Trophoblast cell (in vitro differentiated cells and primary cell): ENCODE results near the gene MFRP.

Source experiments
- DNase-seq, 2 donors: peaks; one replicate each; pipeline ENCODE4 v3.0.0-alpha.2; 2016
- H2AFZ ChIP-seq: 2 replicates; pipeline ENCODE4 v1.6.1; 2013; ENCODE audit warnings: low read length, moderate library complexity, mild to moderate bottlenecking; ENCODE audit not compliant: insufficient read depth, poor library complexity
- H2AK5ac ChIP-seq: 2 replicates; pipeline ENCODE4 v1.6.1; 2013; ENCODE audit warnings: mild to moderate bottlenecking, low read length
- H2BK120ac ChIP-seq: 2 replicates; pipeline ENCODE4 v1.6.1; 2013; ENCODE audit warnings: low read length, mild to moderate bottlenecking, moderate library complexity; ENCODE audit not compliant: insufficient read depth, poor library complexity
- H2BK12ac ChIP-seq: 2 replicates; pipeline ENCODE4 v1.6.1; 2013; ENCODE audit warnings: mild to moderate bottlenecking, low read length, moderate library complexity
- H2BK5ac ChIP-seq: 2 replicates; pipeline ENCODE4 v1.6.1; 2013; ENCODE audit warnings: low read length, low read depth, moderate library complexity, mild to moderate bottlenecking; ENCODE audit not compliant: poor library complexity
- H3K14ac ChIP-seq: 2 replicates; pipeline ENCODE4 v1.6.1; 2013; ENCODE audit warnings: mild to moderate bottlenecking, low read length
- H3K18ac ChIP-seq: 2 replicates; pipeline ENCODE4 v1.6.1; 2013; ENCODE audit warnings: mild to moderate bottlenecking, low read length
- H3K23ac ChIP-seq: 2 replicates; pipeline ENCODE4 v1.6.1; 2013; ENCODE audit warnings: low read length
- H3K27ac ChIP-seq: 2 replicates; pipeline ENCODE4 v1.5.1; 2013; ENCODE audit warnings: low read depth, mild to moderate bottlenecking, inconsistent platforms, low read length, moderate library complexity
- H3K27me3 ChIP-seq: 2 replicates; pipeline ENCODE4 v1.6.1; 2013; ENCODE audit warnings: inconsistent platforms, mild to moderate bottlenecking, low read length, moderate library complexity; ENCODE audit not compliant: insufficient read depth
- H3K36me3 ChIP-seq, 2 experiments: 1 replicate in 1 of 2; 2 replicates in 1 of 2; pipeline ENCODE4 v1.6.1; 2013; ENCODE audit warnings: low read length in 2 of 2, mild to moderate bottlenecking in 2 of 2, moderate library complexity in 1 of 2; ENCODE audit not compliant: insufficient read depth in 2 of 2, control insufficient read depth in 1 of 2
- H3K4ac ChIP-seq: 2 replicates; pipeline ENCODE4 v1.6.1; 2013; ENCODE audit warnings: low read depth, mild to moderate bottlenecking, low read length, moderate library complexity
- H3K4me1 ChIP-seq, 2 experiments: 1 replicate in 1 of 2; 2 replicates in 1 of 2; pipeline ENCODE4 v1.6.1; 2013; ENCODE audit warnings: low read length in 2 of 2, mild to moderate bottlenecking in 2 of 2, moderate library complexity in 1 of 2; ENCODE audit not compliant: insufficient read depth in 2 of 2, control insufficient read depth in 1 of 2
- H3K4me2 ChIP-seq: 2 replicates; pipeline ENCODE4 v1.6.1; 2013; ENCODE audit warnings: inconsistent platforms, mild to moderate bottlenecking, low read length, moderate library complexity
- H3K4me3 ChIP-seq: 2 replicates; pipeline ENCODE4 v1.5.1; 2013; ENCODE audit warnings: mild to moderate bottlenecking, low read depth, low read length, inconsistent platforms
- H3K79me1 ChIP-seq: one replicate; pipeline ENCODE4 v1.6.1; 2013; ENCODE audit warnings: low read length
- H3K79me2 ChIP-seq: 2 replicates; pipeline ENCODE4 v1.6.1; 2013; ENCODE audit warnings: low read length, mild to moderate bottlenecking; ENCODE audit not compliant: control insufficient read depth, insufficient read depth, poor library complexity
- H3K9ac ChIP-seq: 2 replicates; pipeline ENCODE4 v1.6.1; 2013; ENCODE audit warnings: mild to moderate bottlenecking, low read length
- H3K9me3 ChIP-seq: 2 replicates; pipeline ENCODE4 v1.6.1; 2013; ENCODE audit warnings: low read depth, mild to moderate bottlenecking, control low read depth, inconsistent platforms, low read length; ENCODE audit not compliant: insufficient read depth
- H4K12ac ChIP-seq: 2 replicates; pipeline ENCODE4 v1.6.1; 2013; ENCODE audit warnings: low read depth, mild to moderate bottlenecking, low read length, moderate library complexity
- H4K8ac ChIP-seq: 2 replicates; pipeline ENCODE4 v1.6.1; 2013; ENCODE audit warnings: low read depth, mild to moderate bottlenecking, low read length, moderate library complexity
- H4K91ac ChIP-seq: one replicate; pipeline ENCODE4 v1.6.1; 2013; ENCODE audit warnings: low read depth, mild to moderate bottlenecking, low read length, moderate library complexity
- WGBS: extraction: QIAGEN DNeasy Blood & Tissue Kit; methylation state at CpG from one replicate; pipeline ENCODE4 v1.1.7; 2013; ENCODE audit warnings: missing lambda C conversion rate; ENCODE audit not compliant: insufficient read length, insufficient coverage; ENCODE audit errors: extremely low coverage; 5-methylcytosine and 5-hydroxymethylcytosine counted together

The MFRP gene

DNA sequence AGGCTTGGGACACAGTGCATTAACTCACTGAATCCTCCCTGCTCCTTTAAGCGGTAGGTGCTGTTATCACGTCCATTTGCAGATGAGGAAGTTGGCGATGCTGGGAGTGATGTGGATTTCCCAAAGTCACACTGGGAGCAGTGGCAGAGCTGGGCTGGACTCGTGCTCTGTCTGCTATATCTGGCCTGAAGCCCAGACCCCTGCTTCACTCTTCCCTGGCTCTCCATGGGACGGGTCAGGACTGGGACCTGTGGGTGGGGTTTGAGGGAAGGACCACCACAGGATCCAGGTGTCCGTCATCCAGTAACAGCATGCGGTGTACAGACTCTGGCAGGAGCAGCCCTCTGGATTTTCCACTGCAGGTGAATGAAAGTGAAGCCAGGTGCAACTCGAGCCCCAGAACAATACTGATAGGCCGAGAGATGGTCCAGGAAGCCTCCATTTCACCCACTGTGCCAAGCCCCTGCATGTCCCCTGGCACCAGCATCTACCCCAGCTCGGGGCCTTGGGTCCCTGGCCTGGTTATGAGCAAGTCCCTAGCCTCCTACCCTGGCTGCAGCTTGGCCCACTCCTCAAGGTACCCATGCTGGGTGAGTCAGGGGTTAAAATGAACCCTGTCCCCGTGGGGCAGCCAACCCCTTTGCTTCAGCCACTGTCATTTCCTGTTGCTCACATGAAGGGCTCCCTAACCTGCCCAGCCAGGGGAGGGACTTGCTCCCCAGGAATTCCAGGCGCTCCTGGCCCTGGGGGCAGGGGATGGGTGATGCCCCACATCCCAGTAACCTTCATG, 30.8 kb upstream of the MFRP start:
- Histone ChIP-seq H3K4me1 (peaks cover 16 to 21% of the 10 kb centered on the region in 2 experiments), H4K8ac (no peak overlapping the region), H3K27me3 (no peaks in the 10 kb centered on the region), H3K27ac (no peak overlapping the region), H3K4me3 (no peak overlapping the region), H3K79me2 (no peaks in the 10 kb centered on the region), H4K12ac (no peak overlapping the region), H3K4me2 (no peak overlapping the region), H3K79me1 (no peaks in the 10 kb centered on the region), H3K18ac (no peak overlapping the region), H2BK5ac (no peak overlapping the region), H3K9ac (no peak overlapping the region), H3K9me3 (no peaks in the 10 kb centered on the region), H3K36me3 (no peaks in the 10 kb centered on the region), H2BK12ac (no peak overlapping the region), H3K4ac (no peak overlapping the region), H2BK120ac (no peak overlapping the region), H4K91ac (no peak overlapping the region), H3K14ac (no peak overlapping the region), H2AFZ (no peak overlapping the region), H2AK5ac (no peak overlapping the region), H3K23ac (no peak overlapping the region)
- no peak for DNase-seq
- WGBS = no CpG with 5 or more reads among the region's 12 CpGs

- Histone ChIP-seq H3K27ac (no peak overlapping the region), H2BK12ac (no peak overlapping the region), H4K8ac (no peak overlapping the region), H3K18ac (no peak overlapping the region), H3K14ac (no peak overlapping the region), H2AFZ (no peak overlapping the region), H2BK120ac (no peak overlapping the region), H4K91ac (no peak overlapping the region), H3K4ac (no peak overlapping the region), H3K4me2 (no peak overlapping the region), H3K79me1 (no peaks in the 10 kb centered on the region), H3K9me3 (no peaks in the 10 kb centered on the region), H2BK5ac (no peak overlapping the region), H3K79me2 (no peaks in the 10 kb centered on the region), H3K4me1 (peaks cover 16 to 21% of the 10 kb centered on the region in 2 experiments), H3K23ac (no peak overlapping the region), H2AK5ac (no peak overlapping the region), H3K36me3 (no peaks in the 10 kb centered on the region), H3K9ac (no peak overlapping the region), H3K4me3 (no peak overlapping the region), H4K12ac (no peak overlapping the region), H3K27me3 (no peaks in the 10 kb centered on the region)
- WGBS = no CpG with 5 or more reads among the region's 11 CpGs
- no peak for DNase-seq
These were observed 29.8 kb upstream of the MFRP start for GRCh38 chr11:119376197-119376847.

DNA sequence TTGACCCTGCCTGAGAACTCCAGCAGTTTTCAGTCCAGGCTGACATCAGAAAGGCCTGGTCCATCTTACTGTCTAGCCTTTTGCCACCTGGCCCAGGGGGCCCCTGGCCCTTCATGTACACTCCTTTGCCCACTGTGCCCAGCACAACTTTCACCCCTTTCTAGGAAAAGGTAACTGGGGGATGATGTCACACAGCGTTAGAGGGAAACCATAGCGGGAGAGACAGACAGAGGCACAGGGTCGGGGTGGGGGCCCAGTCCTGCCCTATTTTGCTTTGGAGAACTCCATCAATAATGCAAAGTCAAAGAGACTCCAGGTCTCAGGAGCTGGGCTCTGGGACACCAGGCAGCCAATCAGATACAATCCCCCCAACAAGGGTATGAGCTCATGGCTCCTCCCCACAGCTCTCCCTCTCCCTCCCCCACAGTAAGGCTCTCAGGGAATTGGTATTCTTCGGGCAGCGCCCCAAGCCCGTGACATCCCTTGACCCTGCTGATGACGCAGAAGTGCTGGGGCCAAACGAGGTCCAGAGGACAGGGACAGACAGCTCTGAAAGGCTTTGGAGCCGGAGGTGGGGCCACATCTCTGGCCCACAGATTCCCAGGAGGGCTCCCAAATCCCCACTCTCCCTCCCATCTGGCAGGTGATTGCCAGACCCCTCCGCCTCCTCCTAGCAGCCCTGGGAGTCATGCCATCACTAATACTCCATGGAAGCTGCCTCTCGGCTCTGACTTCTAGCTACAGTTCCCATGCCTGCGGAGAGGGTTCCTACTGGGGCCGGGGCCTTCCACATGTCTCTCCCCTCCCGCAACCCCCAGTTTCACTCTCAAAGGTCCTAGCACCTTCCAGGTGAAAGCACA, 29.1 kb upstream of the MFRP start:
- Histone ChIP-seq H3K23ac (no peak overlapping the region), H3K79me1 (no peaks in the 10 kb centered on the region), H3K9me3 (no peaks in the 10 kb centered on the region), H4K8ac (no peak overlapping the region), H3K18ac (no peak overlapping the region), H3K27ac (no peak overlapping the region), H2BK5ac (no peak overlapping the region), H3K14ac (no peak overlapping the region), H2BK12ac (no peak overlapping the region), H2AFZ (no peak overlapping the region), H3K4me1 (peaks cover 12 to 13% of the 10 kb centered on the region in 2 experiments), H3K79me2 (no peaks in the 10 kb centered on the region), H3K4me3 (no peak overlapping the region), H3K36me3 (no peaks in the 10 kb centered on the region), H2BK120ac (no peak overlapping the region), H3K27me3 (no peaks in the 10 kb centered on the region), H4K12ac (no peak overlapping the region), H2AK5ac (no peak overlapping the region), H4K91ac (no peak overlapping the region), H3K4ac (no peak overlapping the region), H3K9ac (no peak overlapping the region), H3K4me2 (no peak overlapping the region)
- WGBS = no CpG with 5 or more reads among the region's 14 CpGs
- no peak for DNase-seq

- H3K23ac ChIP-seq = no peak overlapping the region
- H3K9ac ChIP-seq = no peak overlapping the region
- H4K91ac ChIP-seq = no peak overlapping the region
- H2BK5ac ChIP-seq = no peak overlapping the region
- H2AFZ ChIP-seq = no peak overlapping the region
- no peak overlapping the region for H2AK5ac ChIP-seq
- no peak overlapping the region for H3K4me3 ChIP-seq
- peaks cover 11 to 12% of the 10 kb centered on the region in 2 experiments for H3K4me1 ChIP-seq
- H3K4me2 ChIP-seq = no peak overlapping the region
- no peaks in the 10 kb centered on the region for H3K36me3 ChIP-seq
- H4K12ac ChIP-seq = no peak overlapping the region
- no peak for DNase-seq
- no peaks in the 10 kb centered on the region for H3K79me1 ChIP-seq
- no peaks in the 10 kb centered on the region for H3K79me2 ChIP-seq
- no peaks in the 10 kb centered on the region for H3K9me3 ChIP-seq
- H4K8ac ChIP-seq = no peak overlapping the region
- H3K27ac ChIP-seq = no peak overlapping the region
- H3K4ac ChIP-seq = no peak overlapping the region
- no peak overlapping the region for H3K18ac ChIP-seq
- H2BK12ac ChIP-seq = no peak overlapping the region
- no CpG with 5 or more reads among the region's 11 CpGs for WGBS
- H3K27me3 ChIP-seq = no peaks in the 10 kb centered on the region
- no peak overlapping the region for H3K14ac ChIP-seq
- no peak overlapping the region for H2BK120ac ChIP-seq
These were observed 28.3 kb upstream of the MFRP start for GRCh38 chr11:119374632-119375336.
